GM21515 (cell line): ENCODE data around the gene PUS1.
"Not testable (repeated sequence)": the region's sequence is repeated elsewhere in the genome, so short reads cannot be mapped to it uniquely, and the experiment has no call there.

Source experiments
- ATAC-seq: cut with Tn5 transposase; IDR thresholded peaks from one replicate; pipeline ENCODE4 v1.9.1; 2021; ENCODE audit not compliant: unreplicated experiment

Gene PUS1

DNA sequence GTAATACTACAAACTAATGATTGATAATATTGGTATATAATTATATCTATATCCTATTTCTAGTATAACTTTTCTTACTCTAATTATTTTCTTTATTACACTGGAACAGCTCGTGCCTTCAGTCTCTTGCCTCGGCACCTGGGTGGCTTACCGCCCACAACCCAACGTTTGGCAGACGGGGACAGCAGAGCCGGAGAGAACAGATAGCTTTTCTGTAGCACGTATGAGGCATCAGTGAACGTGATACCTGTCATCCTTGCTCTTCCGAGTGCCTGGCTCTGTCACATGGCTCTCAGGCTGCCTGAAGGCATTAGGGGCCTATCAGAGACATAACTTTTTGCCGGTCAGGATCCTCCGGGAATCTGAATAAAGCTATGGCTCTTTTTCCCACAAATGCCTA is 5.5 kb downstream of the PUS1 start:
- ATAC-seq, result no peak

DNA sequence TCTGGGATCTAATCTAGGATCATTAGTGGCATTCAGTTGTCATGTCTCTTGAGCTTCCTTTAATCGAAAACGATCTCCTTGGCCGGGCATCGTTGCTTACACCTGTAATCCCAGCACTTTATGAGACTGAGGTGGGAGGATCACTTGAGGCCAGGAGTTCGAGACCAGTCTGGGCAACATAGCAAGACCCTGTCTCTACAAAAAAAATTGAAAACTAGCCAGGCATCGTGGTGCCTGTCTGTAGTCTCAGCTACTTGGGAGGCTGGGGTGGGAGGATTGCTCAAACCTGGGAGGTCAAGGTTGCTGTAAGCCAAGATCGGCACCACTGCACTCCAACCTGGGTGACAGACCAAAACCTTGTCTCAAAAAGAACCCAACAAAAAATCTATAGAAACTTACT is 9.0 kb downstream of the PUS1 start:
- no peak for ATAC-seq

DNA sequence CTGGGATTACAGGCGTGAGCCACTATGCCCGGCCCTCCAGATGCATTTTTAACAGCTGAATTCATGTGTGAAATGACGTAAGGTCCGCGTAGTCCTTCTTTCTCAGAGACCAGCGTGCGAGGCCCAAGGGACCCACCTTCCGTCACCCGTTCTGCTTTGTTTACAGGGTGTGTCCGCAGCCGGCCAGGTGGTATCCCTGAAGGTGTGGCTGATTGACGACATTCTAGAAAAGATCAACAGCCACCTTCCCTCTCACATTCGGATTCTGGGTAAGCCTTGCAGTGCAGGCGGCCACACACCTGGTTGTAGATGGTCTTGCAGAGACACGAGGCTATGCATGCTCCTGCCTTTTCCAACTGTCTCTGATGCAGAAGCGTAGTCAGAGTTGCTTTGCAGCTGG is 9.9 kb downstream of the PUS1 start:
- no peak for ATAC-seq

DNA sequence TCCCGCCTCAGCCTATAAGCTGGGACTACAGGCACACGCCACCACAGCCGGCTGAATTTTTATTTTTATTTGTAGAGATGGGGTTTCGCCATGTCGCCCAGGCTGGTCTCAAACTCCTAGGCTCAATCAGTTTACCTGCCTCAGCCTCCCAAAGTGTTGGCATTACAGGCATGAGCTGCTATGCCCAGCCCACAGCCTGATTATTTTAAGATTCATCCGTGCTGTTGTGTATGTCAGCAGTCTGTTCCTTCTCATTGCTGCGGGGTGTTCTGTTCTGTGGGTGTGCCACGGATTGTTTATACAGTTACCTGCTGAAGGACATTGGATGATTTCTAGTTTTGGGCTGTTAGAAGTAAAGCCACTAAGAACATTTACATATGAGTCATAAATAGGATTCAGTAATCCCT is 11.1 kb downstream of the PUS1 start:
- no peak for ATAC-seq

DNA sequence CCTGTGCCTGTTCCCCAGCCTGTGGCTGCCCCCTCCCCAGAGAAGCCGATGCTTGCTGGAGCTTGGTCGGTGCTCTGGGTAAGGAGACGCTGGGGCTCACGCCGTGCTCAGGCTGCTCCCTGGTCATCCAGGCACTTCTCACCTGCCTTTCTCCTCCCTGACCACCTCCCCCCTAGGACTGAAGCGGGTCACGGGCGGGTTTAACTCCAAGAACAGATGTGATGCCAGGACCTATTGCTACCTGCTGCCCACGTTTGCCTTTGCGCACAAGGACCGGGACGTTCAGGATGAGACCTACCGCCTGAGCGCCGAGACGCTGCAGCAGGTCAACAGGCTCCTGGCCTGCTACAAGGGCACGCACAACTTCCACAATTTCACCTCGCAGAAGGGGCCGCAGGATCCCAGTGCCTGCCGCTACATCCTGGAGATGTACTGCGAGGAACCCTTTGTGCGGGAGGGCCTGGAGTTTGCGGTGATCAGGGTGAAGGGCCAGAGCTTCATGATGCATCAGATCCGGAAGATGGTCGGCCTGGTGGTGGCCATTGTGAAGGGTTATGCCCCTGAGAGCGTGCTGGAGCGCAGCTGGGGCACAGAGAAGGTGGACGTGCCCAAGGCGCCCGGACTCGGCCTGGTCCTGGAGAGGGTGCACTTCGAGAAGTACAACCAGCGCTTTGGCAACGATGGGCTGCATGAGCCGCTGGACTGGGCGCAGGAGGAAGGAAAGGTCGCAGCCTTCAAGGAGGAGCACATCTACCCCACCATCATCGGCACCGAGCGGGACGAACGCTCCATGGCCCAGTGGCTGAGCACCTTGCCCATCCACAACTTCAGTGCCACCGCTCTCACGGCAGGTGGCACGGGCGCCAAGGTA is 12.3 kb downstream of the PUS1 start:
- ATAC-seq, result no peak

DNA sequence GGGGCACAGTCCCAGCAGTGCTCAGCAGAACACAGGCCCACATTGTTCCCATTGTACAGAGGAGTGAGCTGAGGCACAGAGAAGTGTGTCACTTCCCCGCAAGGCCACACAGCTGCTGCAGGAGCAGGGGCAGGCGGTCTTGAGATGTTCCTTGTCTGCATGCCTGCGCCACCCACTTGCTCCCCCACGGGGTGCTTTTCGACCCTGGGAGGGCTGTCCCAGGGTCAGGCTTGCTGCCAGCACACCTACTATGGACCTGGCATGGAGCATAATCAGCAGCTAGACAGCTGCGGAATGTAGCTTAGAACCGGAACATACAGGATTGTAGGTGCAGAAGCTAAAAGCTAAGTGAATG is 12.9 kb downstream of the PUS1 start:
- no peak for ATAC-seq

DNA sequence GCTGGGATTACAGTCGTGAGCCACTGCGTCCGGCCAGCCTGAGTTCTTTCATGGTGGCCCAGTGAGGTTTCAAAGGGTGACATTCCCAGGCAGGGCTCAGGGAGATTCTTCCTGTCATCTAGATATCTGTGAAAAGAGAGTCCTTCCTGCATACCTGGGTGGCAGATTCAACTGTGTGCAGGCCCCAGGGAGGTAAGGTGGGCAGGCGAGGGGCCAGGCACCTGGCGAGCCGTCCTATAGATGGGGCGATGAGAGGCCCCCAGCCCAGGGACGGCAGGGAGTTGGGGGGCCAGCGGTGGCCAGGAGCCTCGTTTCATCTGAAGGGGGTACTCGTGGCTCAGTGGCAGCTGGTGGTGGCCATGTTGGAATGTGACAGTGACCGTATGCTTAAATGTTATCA is 13.6 kb downstream of the PUS1 start:
- no peak for ATAC-seq

DNA sequence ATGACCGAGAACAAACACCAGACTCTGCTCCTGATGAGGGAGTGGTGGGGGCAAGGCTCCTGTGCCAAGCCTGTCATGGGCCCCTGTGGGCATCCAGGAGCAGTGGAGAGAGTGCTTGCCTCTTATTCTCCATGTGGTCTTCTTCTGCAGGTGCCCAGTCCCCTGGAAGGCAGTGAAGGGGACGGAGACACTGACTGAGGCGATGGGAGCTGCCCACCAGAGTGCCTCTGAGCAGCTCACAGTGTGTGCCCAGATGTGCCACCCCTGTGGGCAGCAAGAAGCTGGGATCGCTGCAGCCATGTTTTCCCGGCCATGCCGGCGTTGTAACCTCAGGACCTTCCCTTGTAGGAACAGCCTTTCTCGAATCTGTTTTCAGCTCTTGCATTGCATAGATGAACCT is 14.3 kb downstream of the PUS1 start:
- no peak for ATAC-seq

DNA sequence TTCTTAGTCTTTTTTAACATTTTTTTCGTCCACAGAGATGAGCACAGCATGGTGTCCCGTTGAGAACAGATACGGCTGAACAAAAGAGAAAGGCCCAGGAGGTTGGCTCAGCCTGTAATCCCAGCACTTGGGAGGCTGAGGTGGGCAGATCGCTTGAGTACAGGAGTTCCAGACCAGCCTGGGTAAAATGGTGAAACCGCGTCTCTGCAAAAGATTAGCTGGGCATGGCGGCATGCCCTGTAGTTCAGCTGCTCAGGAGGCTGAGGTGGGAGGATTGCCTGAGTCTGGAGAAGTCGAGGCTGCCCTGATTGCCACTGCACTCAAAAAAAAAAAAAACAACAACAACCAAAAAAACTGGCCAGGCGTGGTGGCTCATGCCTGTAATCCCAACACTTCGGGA is 14.8 kb downstream of the PUS1 start:
- ATAC-seq, result no peak

DNA sequence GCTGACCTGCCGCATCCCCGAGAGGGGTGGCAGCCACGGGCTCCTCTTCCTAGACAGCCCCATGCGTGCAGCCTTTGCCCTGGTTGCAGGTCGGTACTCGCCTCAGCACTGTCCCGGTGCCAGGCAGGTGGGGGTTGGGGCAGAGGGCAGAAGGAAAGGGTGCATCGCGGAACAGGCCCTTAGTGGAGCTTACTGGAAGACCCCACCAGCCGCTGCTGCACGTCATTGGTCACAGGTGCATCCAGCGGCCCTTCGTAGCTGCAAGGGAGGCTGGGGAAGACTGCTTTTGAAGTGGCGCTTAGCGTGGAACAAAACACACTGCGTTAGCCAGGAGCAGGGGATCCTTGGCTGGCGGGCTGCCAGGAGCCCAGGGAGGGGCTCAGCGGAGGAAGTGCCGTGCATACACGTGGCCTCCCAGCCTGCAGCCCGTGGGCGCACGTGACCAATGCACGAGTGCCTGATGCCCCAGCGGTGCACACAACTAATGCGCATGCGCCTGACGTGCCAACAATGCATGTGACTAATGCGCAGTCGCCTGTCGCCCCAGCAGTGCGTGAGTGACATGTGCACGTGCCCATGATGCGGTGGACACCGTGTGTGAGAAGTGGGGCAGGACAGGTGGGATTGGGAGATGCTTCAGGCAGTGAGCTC is 15.7 kb downstream of the PUS1 start:
- ATAC-seq, result no peak

DNA sequence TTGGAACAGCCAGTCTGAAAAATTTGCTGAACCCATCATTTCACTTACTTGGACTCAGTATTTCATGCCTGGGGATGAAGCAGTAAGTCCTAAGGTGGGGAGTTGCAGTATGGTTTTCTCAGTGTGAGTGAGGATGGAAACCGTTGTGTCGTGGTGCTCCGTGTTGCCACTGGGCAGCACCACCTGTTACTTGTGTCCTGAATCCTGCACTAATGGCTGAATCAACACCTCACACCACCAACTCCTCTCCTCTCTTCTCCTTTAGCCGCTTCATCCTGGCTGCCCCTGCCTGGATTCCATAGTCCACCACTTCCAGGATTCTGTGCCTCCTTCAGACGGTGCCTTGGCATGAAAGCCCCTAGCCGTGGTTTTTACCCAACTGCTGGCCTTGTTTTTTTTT is 17.7 kb downstream of the PUS1 start:
- no peak for ATAC-seq

DNA sequence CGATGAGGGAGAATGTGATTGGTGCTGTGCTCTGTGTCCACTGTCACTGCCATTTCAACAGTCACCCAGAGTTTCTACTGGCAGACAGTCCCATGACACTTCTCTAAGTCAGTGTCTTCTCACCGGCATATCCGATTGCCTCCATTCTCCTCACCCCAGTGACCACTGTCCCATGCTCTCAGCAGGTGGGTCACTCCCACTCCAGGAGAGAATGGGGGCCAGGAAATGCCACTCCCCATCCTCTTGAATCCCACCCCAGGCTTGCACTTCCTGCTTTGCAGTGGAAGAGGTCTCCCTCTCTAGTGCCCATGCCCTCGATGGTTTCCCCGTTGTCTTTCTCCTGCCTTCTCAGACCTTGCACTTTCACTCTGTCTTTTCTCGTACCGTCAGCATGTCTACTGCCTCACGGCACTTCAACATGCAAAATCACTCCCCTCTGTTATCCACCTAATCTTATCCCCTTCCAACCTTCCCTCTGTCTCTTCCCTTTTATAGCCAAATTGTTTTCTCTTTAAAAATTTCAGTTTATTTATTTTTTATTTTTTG is 18.5 kb downstream of the PUS1 start:
- no peak for ATAC-seq

DNA sequence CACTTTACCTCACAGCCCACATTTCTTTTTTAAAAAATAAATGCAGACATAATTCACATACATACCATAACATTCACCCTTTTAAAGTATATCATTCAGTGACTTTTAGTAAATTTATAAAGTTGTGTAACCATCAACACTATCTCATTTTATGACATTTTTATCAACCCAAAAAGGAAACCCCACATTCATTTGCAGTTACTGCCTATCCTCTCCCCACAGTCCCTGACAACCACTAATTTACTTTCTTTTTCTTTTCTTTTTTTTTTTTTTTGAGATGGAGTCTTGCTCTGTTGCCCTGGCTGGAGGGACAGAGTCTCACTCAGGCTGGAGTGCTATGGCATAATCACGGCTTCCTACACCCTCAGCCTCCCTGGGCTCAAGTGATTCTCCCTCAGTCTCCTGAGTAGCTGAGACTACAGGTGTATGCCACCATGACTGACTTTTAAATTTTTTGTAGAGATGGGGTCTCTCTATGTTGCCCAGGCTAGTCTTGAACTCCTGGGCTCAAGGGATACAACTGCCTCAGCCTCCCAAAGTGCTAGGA is 19.2 kb downstream of the PUS1 start:
- no peak for ATAC-seq

DNA sequence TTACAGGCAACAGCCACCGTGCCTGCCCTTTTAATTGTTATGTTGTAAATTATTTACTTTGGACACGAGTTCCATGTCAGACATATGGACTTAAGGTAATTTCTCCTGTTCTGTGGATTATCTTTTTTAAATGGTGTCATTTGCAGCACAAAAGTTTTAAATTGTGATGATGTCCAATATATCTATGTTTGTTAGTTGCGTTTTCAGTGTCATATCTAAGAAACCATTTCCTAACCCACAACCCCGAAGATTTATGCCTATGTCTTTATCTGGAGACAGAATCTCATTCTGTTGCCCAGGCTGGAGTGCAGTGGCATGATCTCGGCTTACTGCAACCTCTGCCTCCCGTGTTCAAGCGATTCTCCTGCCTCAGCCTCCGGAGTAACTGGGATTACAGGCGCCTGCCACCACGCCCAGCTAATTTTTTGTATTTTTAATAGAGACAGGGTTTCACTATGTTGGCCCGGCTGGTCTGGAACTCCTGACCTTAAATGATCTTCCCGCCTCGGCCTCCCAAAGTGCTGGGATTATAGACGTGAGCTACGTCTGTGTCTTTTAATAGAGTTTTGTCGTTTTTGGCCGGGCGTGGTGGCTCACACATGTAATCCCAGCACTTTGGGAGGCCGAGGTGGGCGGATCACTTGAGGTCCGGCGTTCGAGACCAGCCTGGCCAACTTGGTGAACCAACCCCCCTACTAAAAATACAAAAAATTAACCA is 19.8 kb downstream of the PUS1 start:
- ATAC-seq, result not testable (repeated sequence)

DNA sequence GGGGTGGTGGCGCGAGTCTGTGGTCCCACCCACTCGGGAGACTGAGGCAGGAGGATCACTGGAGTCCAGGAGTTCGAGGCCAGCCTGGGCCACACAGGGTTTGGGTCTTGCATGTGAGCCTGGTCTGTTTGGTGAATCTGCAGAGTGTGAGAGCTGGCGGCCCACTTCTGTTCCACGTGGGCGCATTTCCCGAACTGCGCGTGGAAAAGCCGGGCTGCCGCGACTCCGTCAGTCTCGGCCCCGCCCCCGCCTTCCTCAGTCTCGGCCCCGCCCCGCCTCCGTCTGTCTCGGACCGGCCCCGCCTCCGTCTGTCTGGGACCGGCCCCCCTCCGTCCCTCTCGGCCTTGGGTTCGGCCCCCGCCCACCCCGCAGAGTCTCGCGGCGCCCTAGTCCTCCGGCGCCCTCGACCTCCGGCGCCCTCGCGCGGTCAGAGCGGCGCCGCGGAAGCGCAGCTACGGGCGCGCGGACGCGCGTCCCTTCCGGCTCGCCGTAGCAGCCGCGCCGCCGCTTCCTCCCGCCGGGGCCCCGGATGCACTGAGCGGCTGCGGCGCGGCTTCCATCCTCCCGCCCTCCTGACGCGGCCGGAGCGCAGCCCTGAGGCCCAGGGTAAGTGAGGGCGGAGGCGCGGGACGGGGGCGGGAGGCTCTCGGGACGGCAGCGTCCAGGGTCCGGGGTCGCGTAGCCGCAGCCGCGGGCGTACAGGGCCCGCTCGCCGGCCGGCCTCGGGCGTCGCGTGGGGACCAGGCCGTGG is 20.5 kb downstream of the PUS1 start, which contains the start of gene EP400:
Gene EP400 (plus strand): TSS at position 512 of the 751 bp plus-strand sequence. CDS start 10,678 bp downstream, outside the sequence.
- peak; percentile 90 for ATAC-seq

DNA sequence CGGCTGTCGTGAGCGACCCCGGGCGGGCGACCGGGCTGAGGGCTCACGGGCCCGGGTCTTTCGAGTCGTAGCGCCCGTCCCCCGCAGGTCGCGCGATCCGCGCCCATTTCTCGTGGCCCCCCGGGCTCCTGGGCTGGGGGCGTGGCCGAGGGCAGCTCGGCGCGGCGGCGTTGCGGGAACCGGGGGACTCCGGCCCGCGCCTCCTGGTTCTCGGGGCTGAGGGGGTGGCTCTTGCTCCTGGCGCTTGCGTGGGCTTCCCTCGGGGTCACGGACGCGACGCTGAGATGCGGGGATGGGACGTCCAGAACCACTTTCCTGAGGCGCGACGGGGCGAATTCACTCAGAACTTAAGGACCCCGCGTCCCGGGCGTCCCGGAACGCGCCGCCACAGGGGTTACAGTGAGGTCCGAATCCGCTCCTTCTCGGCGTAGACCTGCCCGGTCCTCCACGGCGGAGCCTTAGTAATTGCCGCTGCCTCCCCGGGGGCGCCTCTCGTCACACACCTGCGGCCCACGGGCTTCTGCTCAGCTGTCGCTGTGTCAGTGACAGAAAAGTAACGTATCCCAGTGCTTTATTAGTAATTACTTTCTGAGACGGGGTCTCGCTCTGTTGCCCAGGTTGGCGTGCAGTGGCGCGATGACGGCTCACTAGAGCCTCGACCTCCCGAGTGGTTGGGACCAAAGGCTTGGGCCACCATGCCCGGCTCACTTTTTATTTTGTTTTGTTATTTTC is 21.3 kb downstream of the PUS1 start:
- peak; percentile 27 for ATAC-seq

DNA sequence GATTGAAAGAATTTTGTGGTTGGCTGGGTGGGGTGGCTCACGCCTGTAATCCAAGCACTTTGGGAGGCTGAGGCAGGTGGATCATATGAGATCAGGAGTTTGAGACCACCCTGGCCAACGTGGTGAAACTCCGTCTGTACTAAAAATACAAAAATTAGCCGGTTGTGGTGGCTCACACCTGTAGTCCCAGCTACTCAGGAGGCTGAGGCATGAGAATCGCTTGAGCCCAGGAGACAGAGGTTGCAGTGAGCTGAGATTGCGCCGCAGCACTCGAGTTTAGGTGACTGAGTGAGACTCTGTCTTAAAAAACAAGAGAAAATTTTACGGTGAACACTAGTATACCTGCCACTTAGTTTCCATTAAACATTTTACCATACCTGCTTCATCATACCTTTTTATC is 24.7 kb downstream of the PUS1 start:
- not testable (repeated sequence) for ATAC-seq

DNA sequence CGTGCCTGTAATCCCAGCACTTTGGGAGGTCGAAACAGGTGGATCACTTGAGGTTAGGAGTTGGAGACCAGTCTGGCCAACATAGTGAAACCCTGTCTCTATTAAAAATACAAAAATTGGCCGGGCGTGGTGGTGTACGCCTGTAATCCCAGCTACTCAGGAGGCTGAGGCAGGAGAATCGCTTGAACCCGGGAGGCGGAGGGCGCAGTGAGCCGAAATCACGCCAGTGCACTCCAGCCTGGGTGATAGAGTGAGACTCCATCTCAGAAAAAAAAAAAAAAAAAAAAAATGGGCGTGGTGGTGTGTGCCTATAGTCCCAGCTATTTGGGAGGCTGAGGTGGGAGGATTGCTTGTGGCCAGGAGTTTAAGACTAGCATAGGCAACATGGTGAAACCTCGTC is 25.4 kb downstream of the PUS1 start:
- ATAC-seq, result not testable (repeated sequence)

DNA sequence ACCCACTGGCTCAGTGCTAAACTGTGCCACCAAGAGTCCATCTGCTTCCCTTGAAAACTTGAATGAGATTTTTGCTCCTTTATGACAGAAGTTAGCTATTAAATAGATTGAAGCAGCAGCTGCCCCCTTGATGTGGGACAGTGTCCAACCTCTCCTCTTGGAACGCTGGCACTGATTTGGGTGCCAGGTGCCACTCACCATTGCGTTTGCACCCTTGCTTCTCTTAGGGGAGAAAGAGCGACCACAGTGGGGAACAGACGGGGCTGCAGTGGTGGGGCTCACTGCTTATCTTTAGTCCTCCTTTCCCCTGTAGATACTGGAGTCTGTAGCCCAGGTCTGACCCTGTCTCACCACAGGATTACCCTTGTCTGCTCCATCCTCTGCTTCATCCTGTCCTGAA is 30.0 kb downstream of the PUS1 start:
- no peak for ATAC-seq
